ENCODE results near the gene CYP2J2.
"Not testable (repeated sequence)": the region's sequence is repeated elsewhere in the genome, so short reads cannot be mapped to it uniquely, and the experiment has no call there.

CYP2J2 gene

DNA sequence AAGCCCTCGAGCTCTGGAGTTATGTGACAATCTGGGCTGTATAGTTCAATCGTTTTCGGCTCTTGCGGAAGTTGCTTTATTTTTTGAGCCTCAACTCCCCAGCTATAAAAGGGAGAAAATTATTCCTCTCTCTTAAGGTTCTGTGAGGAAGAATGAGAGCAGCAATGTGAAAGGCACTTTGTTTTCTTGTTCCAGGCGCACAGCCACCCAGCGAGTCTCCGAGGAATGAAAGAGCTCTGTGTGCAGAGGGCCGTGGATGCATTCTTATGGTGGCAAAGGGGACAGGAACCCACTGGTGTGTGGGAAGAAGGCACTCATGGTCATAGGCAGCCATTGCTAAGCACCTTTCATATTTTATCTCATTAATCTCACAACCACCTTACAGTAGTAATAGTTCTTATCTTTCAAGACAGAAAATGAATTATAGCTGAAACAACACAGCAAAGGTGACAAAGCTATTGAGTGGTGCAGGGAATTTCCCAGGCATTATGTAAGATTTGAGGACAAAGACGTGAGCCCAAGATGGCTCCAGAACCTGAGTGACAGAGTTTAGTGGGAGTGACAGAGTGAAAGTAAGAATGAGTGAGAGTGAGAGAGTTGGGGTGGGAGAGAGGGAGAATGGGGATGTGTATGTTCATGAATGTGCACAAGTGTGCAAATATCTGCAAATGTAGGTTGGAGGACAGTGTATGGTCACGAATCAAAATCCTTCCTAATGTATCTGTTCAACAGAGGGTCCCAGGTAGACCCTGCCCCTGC lies 9.4 kb downstream of the CYP2J2 start:
- no peak for DNase-seq

DNA sequence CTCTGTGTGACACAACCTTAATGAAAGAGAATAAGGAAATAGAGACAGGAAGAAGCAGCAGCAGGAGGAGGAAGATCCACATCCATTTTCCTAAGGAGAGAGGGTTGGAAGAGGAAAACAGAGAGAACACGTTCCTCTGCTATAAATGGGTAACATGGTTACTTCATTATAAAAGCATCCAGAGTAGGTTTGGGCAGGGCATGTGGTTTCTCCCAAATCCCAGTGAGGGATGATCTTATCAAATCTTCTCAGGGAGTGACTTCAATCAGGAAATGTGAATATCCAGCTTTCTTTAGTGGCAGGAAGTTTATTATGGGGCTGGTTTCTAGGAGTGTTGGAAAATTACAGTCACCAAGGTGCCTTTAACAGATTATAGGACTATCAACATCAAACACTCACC lies 11.1 kb downstream of the CYP2J2 start:
- DNase-seq, result no peak

DNA sequence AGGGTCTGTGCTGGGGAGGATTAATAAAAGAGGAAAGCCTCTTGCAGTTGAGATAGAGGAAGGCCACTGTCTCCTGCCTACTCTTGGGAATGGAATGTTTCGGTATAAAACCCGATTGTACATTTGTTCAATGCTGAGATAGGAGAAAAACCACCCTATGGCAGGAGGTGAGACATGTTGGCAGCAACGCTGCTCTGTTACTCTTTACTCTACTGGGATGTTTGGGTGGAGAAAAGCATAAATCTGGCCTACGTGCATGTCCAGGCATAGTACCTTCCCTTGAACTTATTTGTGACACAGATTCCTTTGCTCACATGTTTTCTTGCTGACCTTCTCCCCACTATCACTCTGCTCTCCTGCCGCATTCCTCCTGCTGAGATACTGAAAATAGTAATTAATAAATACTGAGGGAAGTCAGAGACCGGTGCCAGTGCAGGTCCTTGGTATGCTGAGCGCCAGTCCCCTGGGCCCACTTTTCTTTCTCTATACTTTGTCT lies 11.7 kb downstream of the CYP2J2 start:
- not testable (repeated sequence) for DNase-seq

DNA sequence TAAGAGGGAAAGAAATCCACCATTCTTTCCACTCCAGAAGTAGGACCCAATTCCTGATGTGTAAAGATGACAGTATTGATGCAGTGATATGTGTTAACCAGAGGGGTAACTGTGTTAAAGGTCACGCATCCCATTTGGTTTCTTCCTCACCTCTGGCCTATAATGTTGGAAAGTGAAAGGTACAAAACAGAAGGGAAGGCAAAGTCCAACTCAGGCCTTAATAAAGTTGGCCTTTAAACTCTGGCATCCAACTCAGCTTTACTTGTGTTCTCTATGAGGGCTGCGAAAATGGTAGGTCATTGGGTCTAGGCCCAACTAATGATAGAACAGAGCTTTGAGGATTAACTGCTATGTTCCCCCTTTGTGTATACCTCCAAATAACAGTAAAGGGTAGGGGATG lies 17.9 kb downstream of the CYP2J2 start:
- no peak for DNase-seq

DNA sequence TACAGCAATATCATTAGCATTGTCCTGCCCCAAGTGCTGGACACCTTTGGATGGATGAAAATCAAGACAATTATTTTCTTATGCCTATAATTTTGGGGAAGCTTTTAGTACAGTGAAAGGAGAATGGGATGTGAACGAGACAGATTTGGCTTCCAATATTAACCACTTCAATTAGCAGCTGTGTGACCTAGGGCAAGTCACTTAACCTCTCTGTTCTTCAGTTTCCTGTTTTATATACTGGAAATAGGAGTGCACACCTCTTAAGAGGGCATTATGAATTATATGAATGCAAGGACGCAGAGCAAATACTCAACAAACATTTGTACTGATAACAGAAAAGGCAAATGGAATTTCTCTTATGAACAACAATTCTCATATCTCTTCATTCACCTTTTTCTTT lies 18.5 kb downstream of the CYP2J2 start:
- DNase-seq, result no peak

DNA sequence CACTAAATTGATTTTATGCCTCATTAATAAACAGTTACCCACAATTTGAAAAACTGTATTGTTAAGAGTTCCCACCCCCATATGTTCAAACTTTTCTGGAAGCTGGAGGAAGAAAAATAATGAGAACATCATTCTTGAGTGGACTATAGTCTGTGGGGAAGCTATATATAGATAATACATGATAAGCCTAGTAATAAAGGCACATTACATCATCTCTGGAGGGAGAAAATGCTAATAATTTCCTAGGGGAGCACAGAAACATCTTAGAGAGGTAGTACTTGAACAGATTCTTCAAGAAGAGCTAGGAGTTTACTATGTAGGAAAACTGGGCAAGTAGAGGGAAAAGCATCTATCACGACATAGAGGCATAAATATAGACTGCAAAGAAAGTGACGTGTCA lies 19.6 kb downstream of the CYP2J2 start:
- no peak for DNase-seq

DNA sequence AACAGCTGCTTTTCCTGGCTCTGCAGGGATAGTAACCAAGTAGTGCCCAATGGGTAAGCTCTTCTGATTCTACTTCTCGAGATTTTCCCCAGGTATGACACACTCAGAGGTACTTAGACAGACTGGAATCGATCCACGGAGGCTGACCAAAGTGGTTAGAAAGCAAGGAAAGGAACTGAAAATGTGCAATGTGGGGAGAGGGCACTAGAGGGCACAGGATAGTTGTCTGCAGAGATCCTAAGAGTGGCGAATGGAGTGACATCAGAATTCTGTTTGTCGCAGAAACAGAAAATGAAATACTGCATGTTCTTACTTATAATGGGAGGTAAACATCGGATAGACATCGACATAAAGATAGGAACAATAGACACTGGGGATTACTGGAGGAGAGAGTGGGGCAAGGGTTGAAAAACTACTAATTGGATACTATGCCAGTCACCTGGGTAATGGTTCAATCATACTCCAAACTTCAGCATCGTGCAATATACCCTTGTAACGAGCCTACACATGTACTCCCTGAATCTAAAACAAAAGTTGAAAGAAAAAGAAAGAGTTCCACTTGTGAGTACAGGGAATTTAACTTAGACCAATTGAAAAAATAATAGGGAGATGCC lies 23.3 kb downstream of the CYP2J2 start:
- DNase-seq, result no peak

DNA sequence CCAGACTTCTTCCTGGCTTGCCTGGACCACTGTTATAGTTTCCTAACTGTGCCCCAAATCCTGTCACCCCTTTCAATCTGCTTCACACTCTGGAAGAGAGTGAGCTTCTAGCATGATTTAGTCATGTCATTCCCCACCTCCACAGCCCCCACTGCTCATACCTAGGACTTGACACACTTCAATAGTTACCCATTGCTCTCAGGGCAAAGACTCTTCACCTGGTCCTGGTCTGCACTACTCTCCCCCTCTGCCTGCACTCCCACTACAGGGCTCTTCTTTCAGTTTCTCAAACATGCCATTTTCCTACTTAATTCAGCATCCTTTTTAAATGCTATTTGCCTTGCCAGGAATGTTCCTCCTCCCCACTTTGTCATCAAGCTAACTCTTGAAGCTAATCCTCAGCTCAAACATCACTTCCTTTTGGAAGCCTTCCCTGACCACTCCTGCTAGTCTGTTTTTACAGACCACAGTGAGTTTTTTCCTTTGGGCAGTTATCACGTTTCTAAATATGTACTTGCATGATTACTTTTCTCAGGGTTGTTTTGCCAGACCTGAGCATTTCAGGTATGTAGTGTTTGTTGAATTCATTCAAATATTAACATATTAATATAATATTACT lies 24.7 kb downstream of the CYP2J2 start:
- DNase-seq, result no peak

DNA sequence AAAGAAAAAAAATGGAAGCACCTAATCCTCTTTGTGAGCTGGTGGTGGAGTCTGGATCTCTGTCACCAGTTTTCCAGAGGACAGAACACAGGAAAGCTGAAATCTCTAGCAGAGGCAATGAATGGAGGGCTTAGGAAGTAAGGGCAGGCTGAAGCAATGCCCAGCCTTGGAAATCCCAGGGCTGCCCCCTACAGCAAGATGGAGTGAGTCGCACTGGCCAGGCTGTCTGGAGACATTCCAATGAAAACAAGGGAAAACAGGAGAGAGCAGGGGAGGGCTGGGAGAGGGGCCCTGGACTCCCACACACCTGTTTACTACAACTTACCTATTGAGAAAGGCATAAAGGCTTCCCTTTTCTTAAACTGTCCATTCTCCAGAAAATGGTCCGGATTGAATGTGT lies 25.9 kb downstream of the CYP2J2 start:
- no peak for DNase-seq

DNA sequence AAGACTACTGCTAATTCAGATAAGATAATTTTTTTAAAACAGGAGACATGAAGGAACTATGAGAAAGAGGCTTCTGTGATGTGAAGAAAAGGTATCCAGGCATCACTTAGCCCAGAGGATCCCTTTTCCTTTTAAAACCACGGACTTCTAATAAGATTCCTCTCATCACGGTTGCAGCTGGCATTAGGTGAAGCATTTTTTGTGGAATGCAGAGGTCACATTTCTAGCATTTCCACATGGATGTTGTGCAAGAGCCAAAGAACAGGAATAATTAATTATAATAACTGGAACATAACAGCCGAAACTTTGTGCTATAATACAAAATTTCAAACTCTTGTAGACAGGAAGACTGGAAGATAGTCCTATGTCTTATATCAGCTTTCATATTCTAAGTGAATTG lies 27.6 kb downstream of the CYP2J2 start:
- no peak for DNase-seq

DNA sequence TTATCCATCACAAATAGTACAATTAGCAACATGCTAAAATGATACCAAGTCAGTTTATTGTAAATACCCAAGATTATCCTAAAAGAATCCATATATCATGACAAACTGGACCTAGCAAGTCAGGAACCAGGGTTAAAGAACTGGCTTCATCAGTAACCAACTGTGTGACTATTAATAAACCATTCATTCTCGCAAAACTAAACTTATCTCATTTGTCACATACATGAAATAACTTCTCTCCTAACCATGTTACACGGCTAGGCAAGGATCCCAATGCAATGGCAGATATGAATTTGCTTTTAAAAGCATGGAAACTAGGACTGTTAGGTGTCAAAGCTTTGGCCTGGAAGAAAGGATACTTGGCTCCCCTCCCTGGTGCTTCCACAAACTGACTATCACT lies 29.4 kb downstream of the CYP2J2 start:
- no peak for DNase-seq

DNA sequence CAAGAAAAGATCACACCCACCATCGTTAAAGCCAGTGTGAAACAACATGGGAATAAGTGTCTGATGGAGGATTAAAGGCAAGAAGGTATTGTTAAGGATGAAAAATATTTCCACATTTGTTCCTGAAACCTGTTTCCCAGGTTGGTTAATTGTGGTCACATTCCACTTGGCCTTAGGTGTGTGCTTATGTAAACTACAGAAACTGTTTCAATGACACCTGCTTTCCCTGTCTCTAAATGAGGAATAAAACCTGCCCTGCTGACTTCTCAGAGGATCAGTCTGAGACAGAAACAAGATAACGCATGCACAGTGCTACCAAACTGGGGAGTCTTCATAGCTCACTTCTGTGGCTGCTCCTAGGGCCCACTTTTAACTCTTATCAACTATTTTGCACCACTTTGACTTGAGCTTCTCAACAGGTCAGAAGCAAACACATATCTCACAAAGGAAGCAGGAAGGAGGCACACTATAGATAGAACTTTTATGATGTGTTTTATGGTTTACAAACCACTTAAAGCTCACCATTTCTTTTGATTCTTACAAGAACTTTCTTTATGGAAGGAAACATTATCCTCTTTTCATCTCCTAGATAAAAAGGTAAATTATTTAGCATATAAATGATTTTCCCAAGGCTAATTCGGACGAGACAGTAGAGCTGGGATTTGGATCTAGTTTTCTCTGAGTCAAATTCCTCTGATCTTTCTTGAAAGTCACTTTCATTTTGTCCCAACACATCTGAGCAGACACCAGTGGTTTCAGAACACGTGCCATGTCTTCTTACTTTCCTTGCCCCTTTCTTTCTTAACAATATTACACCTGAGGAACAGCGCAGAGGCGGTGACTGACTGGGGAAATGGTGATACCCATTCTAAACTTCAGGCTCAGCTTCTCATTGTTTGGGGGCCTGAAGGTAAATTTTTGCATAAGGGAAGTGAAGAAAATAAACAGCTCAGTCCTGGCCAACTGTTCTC lies 33.4 kb downstream of the CYP2J2 start:
- no peak for DNase-seq

DNA sequence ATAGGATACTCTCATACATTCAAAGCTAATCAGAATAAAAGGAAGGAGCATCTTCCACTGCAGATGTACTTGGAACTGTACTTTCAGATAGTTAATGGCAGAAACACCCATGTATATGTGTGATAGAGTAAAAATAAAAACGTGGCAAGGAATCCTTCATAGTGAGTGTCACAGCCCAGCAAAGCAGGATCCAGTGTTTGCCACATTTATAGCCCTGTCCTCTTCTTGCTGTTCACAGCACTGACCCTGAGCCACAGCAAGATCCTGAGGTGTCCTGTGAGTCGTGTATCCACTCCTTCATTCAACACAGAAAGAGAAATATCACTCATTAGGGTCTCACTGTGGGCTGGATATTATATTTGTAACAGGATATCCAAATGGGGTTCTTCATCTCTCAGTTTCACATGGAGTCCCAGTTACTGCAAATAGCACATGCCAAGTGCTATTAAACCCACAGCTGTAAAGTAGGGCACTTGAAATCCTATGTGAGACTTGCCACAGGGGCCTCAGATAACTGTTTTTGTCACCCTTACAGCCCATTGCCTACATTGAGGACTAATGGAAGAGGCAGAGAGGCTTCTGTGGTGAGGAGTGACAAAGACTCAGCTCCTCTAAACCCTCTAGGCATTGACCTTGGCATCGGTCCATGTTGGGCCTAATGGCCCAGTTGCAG lies 41.3 kb downstream of the CYP2J2 start:
- no peak for DNase-seq

DNA sequence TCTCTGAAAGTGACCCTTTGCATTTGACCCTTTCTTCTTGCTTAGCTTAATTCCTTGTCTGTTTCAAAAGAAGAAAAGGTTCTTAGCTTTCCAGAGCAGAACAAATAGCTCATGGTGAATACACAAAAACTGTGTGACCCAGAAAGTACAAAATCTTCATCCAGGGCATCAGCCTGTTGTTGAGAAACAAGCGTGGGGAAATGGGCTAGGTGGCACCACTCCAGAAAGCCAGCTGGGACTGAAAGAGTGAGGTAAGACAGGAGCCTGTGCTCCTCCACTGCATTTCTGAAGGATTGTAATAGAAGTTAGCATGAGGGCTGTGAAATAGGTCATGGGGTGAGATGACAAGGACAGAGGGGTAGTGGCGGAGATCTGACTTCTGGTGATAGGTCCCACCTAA lies 45.8 kb downstream of the CYP2J2 start:
- DNase-seq, result no peak

DNA sequence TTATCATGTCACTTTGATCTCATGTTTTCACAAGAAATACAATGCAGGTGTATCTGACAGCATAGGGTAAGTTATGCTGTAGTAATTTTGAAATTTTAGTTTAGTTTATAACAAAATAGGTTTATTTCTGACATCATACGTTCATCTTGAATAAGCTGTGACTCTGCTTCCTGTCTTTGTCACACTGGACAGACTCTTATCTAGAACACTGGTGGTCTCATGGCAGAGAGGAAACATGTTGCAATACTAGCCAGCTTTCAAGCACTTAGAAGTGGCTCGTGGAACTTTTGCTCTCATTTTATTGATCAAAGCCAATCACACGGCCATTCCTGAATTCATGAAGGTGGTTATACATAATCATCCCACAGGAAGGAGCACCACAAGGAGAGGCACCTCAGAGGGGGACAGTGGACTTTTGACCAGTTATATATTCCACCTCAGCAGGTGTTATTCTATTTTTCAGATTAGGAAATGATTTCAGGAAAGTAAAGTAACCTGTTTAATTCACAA lies 46.5 kb downstream of the CYP2J2 start:
- DNase-seq, result no peak

DNA sequence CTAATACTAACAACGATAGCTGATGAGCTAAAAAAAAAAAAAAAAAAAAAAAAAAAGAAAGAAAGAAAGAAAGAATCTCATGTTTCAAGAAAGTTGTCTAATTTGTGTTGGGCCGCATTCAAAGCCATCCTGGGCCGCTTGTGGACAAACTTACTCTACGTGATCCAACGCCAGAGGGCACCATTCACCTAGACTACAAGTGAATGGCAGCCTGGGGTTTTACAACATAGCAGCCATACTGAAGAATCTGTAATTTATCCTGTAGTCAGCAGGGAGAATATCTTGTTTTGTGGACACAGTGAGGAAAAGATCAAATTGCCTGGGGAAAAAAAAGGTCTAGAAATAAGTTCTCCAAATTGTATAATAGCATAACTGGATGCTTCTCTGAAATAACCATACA lies 47.0 kb downstream of the CYP2J2 start:
- peak; percentile 29 for DNase-seq

DNA sequence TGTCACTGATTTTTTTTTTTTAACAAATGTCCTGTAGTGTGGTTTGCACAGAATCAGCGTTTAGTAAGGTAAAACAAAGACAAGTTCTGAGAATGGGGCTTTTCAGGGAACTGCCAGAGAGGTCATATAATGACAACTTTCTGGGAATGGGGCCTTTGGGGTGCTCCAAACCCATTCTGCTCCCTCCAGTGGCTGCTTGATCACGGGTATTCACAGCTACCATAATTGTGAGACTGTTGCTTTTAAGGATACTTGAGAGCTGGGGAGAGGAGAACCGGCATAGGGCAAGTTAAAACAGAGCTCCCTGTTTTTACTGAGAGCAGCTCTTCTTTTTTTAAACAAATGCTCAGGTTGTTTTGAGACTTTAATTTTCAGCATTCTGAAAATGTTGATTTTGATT lies 48.2 kb downstream of the CYP2J2 start:
- no peak for DNase-seq

DNA sequence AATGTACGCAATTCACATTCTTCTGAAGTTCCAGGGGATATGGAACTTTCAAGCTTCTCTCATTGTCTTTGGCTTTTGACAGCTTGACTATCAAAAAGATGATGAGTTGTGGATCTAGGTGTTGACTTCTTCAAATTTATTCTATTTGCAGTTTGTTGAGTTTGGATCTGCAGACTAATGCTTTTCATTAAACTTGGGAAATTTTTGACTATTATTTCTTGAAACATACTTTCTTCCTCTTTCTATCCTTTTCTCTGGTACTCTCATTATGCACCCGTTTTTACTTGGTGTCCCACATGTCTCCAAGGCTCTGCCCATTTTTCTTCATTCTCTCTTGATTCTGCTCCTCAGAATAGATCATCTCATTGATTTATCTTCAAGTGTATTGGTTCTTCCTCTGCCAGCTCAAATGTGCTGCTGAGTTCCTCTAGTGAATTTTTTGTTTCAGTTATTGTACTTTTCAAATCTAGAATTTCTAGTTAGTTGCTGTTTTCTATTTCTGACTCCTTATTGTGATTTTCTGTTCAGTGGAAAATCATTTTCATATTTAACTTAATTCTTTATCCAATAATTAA lies 49.4 kb downstream of the CYP2J2 start:
- no peak for DNase-seq

DNA sequence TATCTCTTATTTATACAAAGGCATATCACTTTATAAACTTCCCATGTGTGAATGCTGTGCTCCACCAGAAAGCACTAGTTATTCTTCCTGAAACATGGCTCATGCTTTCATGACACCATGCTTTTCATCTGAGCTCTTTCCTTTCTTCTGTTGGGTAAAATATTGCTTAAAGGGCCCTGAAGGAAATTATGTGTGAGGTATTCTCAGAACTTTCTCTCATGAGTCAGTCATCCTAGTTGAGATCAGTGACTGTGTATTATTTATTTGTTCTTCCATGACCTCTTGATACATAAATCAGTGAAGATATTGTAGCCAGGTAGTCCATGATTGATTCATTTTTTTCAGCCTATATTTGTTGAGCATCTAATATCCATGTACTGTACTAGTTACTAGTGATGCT lies 54.8 kb downstream of the CYP2J2 start:
- DNase-seq, result no peak

DNA sequence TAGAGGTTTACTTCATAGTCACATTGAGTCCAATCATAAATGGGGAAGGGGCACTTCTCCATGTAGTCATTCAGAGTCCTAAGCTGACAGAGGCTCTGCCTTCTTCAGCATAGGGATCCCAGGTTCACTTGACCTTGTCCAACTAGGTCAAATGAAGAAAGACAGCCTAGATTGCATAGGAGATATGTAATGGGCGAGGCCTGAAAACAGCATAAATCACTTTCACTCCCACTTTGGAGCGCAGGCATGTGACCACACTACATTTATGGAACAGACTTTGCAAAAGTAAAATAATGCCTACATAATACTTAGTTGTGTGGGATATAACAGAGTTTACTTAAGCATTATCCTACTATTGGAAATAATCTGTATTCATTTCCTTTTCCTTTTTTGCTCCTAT lies 60.1 kb downstream of the CYP2J2 start:
- no peak for DNase-seq

DNA sequence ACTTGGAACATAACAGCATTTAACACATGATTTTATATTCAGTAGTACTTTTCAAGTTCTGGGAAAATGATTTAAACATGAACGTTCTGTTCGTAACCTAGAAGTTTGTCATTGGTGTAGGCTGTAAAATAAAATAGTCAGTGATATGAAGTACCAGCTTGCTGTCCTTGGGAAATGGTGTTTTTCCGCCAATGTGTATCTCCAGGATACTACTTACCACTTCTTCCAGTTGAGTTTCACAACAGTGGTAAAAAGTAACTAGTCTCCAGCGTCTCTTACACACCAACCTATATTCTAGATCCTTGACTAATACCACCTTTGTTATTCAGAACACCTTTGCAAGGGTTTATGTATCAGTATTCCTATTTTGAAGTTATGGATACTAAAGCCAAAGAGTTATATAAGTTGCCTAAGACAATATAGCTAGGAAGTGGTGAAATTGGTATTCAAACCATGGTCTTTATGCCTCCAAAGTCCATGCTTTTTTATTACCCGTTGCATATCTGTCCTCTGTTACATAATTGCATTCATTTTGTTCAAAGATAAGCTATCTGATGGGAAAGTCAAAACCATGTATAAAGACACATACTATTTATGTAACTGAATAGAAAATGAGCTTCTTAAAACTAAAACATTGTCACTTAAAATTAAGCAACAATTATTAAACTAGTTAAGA lies 68.8 kb downstream of the CYP2J2 start:
- no peak for DNase-seq

Measured in stimulated activated CD4-positive, alpha-beta T cell treated with anti-CD3 and anti-CD28 coated beads, Interleukin-4, amount 100 ng/mL, for 1 hour (primary cell).